ENCODE data around the gene TARBP2.

The TARBP2 gene

GRCh38 chr12:53500776-53501614 lies at the start of gene TARBP2:
Gene TARBP2 (plus strand): TSS chr12:53501283. CDS start chr12:53501409, 126 bp downstream.
- peak; percentile 98 for DNase-seq

GRCh38 chr12:53451661-53452158 lies 49.4 kb upstream of the TARBP2 start, which contains the start of gene PCBP2:
Gene PCBP2 (plus strand): TSS chr12:53452102. CDS start chr12:53454801, 2,699 bp downstream.
- DNase-seq: peak; percentile 97

GRCh38 chr12:53452159-53453077 lies 48.7 kb upstream of the TARBP2 start:
- DNase-seq: peak; percentile 59

- DNase-seq: no peak
Measured at GRCh38 chr12:53453953-53454640, 47.0 kb upstream of the TARBP2 start.

- DNase-seq: no peak
Measured at GRCh38 chr12:53454707-53455106, 46.4 kb upstream of the TARBP2 start.

- no peak for DNase-seq
Measured at GRCh38 chr12:53456654-53457366, 44.3 kb upstream of the TARBP2 start.

- DNase-seq: no peak
Measured at GRCh38 chr12:53459097-53459496, 42.0 kb upstream of the TARBP2 start.

- DNase-seq: no peak
Measured at GRCh38 chr12:53461059-53461458, 40.0 kb upstream of the TARBP2 start.

GRCh38 chr12:53461591-53461990 lies 39.5 kb upstream of the TARBP2 start:
- no peak for DNase-seq

- DNase-seq: no peak
Measured at GRCh38 chr12:53462935-53463334, 38.1 kb upstream of the TARBP2 start.

GRCh38 chr12:53463802-53464560 lies 37.1 kb upstream of the TARBP2 start:
- DNase-seq: no peak

GRCh38 chr12:53464685-53465418 lies 36.2 kb upstream of the TARBP2 start:
- DNase-seq: no peak

GRCh38 chr12:53465679-53466078 lies 35.4 kb upstream of the TARBP2 start:
- DNase-seq: no peak

- DNase-seq: no peak
Measured at GRCh38 chr12:53466640-53467039, 34.4 kb upstream of the TARBP2 start.

GRCh38 chr12:53467082-53467481 lies 34.0 kb upstream of the TARBP2 start:
- DNase-seq: no peak

- DNase-seq: no peak
Measured at GRCh38 chr12:53467880-53468279, 33.2 kb upstream of the TARBP2 start.

- no peak for DNase-seq
Measured at GRCh38 chr12:53468282-53468681, 32.8 kb upstream of the TARBP2 start.

GRCh38 chr12:53472056-53472582 lies 29.0 kb upstream of the TARBP2 start:
- no peak for DNase-seq

GRCh38 chr12:53474077-53474476 lies 27.0 kb upstream of the TARBP2 start:
- DNase-seq: no peak

GRCh38 chr12:53474819-53475218 lies 26.3 kb upstream of the TARBP2 start:
- no peak for DNase-seq
